ENCODE data around the gene AHCYL2.

The AHCYL2 gene

DNA sequence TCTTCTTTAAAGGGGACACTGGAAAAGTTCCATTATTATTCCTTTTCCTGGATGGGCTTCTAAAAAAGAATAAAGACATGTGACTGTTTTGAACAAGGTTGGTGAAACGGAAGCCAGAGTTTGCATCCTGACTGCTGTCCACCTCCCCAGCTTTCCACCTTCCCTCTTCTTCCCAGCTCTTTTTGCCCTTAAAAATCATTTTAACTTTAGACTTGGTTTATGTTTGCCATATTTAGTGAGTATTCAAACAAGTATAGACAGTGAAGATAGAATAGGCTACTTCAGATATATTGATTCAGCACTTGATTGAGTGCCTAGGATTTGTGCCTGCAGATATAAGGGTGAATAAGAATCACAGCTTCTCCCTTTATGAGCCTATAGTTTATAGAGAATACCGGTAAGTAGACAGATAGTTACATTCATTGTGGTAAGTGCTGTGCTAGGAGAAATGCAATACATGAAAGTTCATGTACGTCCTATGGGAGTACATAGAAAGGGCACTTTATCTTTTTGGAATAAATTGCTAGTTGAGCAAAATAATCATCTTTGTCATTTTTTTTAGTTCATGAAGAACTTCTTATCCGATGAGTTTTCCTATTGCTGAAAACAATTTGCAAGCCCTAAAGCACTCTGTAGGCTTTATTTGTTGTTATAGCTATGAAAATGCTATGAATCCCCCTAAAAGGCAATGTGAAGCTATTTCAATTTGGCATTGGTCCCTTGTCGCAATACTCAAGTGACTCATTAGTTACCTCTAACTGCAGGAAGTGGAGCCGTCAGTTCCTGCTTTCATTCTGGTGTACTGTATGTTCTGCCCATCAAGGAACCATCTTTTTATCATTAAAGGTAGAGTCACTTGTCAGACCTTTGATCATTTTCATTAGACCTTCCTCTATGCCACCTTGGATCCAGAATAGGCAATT is 152.2 kb downstream of the AHCYL2 start:
- H3K4me3 Mint-ChIP-seq: no peak overlapping the region
- no peaks in the 10 kb centered on the region for H3K9me3 Mint-ChIP-seq

DNA sequence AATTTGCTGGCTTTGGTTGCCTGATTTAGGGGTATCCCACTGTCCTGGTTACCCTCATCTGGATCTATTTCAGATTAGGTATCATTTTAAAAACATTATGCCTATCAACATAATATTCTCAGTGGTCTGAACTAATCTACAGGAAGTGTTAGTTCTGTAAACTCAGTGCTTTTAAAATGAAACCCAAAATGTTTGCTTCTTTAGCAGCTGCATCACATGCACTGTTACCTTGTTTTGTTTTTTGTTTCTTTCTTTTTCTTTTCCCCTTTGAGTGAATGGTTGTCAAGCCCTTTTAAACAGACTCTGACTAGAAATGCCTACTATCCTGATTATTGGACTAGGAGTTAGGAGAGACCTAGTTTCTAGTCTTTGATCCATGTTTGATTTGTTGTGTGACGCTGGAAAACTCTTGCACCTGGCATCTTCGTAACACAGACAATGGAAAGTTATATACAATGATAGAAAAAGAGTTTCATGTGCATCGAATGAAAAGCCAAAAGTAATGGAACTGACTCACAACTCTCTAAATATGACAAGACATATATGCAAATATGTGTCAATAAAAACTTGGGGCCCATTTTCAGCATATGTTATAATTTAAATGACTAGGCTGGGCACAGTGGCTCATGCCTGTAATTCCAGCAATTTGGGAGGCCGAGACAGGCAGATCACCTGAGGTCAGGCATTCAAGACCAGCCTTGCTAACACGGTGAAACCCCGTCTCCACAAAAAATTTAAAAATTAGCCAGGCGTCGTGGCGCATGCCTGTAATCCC is 157.1 kb downstream of the AHCYL2 start:
- DNase-seq: no peak
- Mint-ChIP-seq H3K4me3 (no peak overlapping the region), H3K27ac (no peak overlapping the region), H3K36me3 (ENCODE audit: low read depth) (no peaks in the 10 kb centered on the region), H3K27me3 (ENCODE audit: low read depth, poor library complexity) (no peaks in the 10 kb centered on the region), H3K9me3 (no peaks in the 10 kb centered on the region), H3K4me1 (no peaks in the 10 kb centered on the region)
- TF ChIP-seq, protein P1, sequence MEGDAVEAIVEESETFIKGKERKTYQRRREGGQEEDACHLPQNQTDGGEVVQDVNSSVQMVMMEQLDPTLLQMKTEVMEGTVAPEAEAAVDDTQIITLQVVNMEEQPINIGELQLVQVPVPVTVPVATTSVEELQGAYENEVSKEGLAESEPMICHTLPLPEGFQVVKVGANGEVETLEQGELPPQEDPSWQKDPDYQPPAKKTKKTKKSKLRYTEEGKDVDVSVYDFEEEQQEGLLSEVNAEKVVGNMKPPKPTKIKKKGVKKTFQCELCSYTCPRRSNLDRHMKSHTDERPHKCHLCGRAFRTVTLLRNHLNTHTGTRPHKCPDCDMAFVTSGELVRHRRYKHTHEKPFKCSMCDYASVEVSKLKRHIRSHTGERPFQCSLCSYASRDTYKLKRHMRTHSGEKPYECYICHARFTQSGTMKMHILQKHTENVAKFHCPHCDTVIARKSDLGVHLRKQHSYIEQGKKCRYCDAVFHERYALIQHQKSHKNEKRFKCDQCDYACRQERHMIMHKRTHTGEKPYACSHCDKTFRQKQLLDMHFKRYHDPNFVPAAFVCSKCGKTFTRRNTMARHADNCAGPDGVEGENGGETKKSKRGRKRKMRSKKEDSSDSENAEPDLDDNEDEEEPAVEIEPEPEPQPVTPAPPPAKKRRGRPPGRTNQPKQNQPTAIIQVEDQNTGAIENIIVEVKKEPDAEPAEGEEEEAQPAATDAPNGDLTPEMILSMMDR (IDR thresholded peaks at IDR 0.05): no peak

More for the DNA sequence above, 152.2 kb downstream of the AHCYL2 start:
- no peak for DNase-seq
- H3K27ac Mint-ChIP-seq: no peak overlapping the region
- no peaks in the 10 kb centered on the region for H3K4me1 Mint-ChIP-seq
- no peaks in the 10 kb centered on the region for H3K27me3 Mint-ChIP-seq (ENCODE audit: low read depth, poor library complexity)
- H3K36me3 Mint-ChIP-seq (ENCODE audit: low read depth): no peaks in the 10 kb centered on the region
- TF ChIP-seq, protein P1 (IDR thresholded peaks at IDR 0.05): no peak

DNA sequence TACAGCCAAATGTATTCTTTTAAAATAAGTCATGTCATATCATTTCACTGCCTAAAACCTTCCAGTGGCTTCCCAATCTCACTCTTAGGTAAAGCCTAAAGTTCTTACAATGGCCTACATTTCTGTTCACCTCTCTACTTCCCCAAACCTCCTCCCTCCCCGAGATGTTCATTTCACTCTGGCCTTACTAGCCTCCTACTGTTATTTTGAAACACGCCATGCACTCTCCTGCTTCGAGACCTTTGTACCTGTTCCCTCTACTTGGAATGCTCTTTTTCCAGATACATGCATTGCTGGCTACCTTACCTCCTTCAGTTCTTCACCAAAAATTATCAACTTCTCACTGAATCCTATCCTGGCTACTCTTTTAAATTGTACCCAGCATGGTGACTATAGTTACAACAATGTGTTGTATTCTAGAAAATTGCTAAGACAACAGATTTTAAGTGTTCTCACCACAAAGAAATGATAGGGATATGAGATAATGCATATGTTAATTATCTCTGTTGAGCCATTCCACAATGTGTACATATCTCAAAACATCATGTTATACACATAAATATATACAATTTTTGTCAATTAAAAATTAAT is 158.8 kb downstream of the AHCYL2 start:
- no peaks in the 10 kb centered on the region for H3K4me1 Mint-ChIP-seq
- TF ChIP-seq, protein P1 (IDR thresholded peaks at IDR 0.05): no peak
- no peak overlapping the region for H3K27ac Mint-ChIP-seq
- H3K9me3 Mint-ChIP-seq: no peaks in the 10 kb centered on the region
- no peak for DNase-seq
- no peaks in the 10 kb centered on the region for H3K27me3 Mint-ChIP-seq (ENCODE audit: low read depth, poor library complexity)
- no peaks in the 10 kb centered on the region for H3K36me3 Mint-ChIP-seq (ENCODE audit: low read depth)
- no peak overlapping the region for H3K4me3 Mint-ChIP-seq

DNA sequence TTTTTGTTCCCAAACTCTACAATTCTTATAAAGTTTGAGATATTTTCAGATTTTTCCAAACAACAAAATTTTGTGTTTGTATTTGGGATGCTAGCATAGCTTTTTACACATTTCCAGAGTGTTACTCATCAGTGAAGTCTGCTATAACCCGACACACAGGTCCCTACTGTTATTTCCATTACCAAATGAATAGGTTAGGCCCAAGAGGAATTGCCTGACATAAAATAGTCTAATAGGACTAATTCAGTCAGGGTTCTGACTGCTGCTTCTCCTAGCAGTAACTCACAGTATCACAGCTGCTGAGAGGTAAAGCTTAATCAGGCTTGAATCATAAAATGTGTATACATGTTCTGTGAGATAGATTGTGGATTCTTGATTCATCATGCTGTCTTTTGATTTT is 160.3 kb downstream of the AHCYL2 start:
- H3K4me1 Mint-ChIP-seq: no peaks in the 10 kb centered on the region
- H3K27ac Mint-ChIP-seq: no peak overlapping the region
- no peak overlapping the region for H3K4me3 Mint-ChIP-seq
- no peaks in the 10 kb centered on the region for H3K36me3 Mint-ChIP-seq (ENCODE audit: low read depth)
- H3K9me3 Mint-ChIP-seq: no peaks in the 10 kb centered on the region
- no peaks in the 10 kb centered on the region for H3K27me3 Mint-ChIP-seq (ENCODE audit: low read depth, poor library complexity)
- TF ChIP-seq, protein P1 (IDR thresholded peaks at IDR 0.05): no peak
- no peak for DNase-seq

DNA sequence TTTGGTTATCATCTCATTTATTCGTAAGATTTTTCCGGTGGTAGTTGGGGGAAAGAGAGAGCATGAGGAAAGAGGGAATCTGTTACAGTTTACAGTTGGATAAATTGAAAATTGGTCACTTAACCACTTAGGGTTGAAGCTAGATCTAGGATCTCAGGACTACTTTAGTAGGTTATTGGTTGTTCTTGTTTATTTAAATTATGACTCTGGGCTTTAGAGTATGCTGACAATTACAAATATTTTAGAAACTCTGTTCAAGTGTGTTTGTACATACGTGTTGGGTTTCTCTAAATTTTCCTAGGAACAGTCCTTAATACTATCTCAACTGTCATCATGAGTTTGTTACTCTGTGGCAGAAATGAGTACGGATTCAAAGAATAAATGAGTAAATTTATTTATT is 160.8 kb downstream of the AHCYL2 start:
- H3K27ac Mint-ChIP-seq: no peak overlapping the region
- no peaks in the 10 kb centered on the region for H3K9me3 Mint-ChIP-seq
- H3K36me3 Mint-ChIP-seq (ENCODE audit: low read depth): no peaks in the 10 kb centered on the region
- no peaks in the 10 kb centered on the region for H3K4me1 Mint-ChIP-seq
- TF ChIP-seq, protein P1 (IDR thresholded peaks at IDR 0.05): no peak
- H3K4me3 Mint-ChIP-seq: no peak overlapping the region
- no peak for DNase-seq
- H3K27me3 Mint-ChIP-seq (ENCODE audit: low read depth, poor library complexity): no peaks in the 10 kb centered on the region

Measured in nephron progenitor cell (in vitro differentiated cells).